MCF 10A (cell line): Measurements from ENCODE around the gene PFKP. TPM values are rescaled to one million over a fixed set of nuclear protein-coding genes. Genes with fewer than 3 reads are reported as not detected.

Experiments used
- BruUV-seq: library from RNA; stranded (reverse); fragments of 400-500 nt; replicated peaks from 2 replicates; lab custom pipeline; 2021; lab: Mats Ljungman, UMichigan
- CTCF ChIA-PET: fragments of 300-600 bp; sonication (Branson Sonifier 250); formaldehyde crosslinking; extraction: SDS; loops from one replicate; lab custom pipeline; 2021; ENCODE audit warnings: antibody characterized with exemption, inconsistent platforms; lab: Yijun Ruan, JAX
- POLR2A ChIA-PET: fragments of 300-600, 350-650 bp; sonication (Branson Sonifier 250); formaldehyde crosslinking; extraction: SDS; loops from one replicate; lab custom pipeline; 2020; ENCODE audit warnings: antibody characterized with exemption, inconsistent platforms; lab: Yijun Ruan, JAX
- DNase-seq: peaks from one replicate; pipeline ENCODE4 v3.0.0-alpha.2; 2018; ENCODE audit not compliant: unreplicated experiment
- H3K27ac Mint-ChIP-seq: one replicate; pipeline ENCODE4 v1.8.0; 2022; ENCODE audit warnings: mild to moderate bottlenecking, low read depth, mixed read lengths; ENCODE audit not compliant: unreplicated experiment
- H3K27me3 Mint-ChIP-seq: one replicate; pipeline ENCODE4 v1.8.0; 2022; ENCODE audit warnings: mixed read lengths; ENCODE audit not compliant: insufficient read depth, unreplicated experiment
- H3K36me3 Mint-ChIP-seq: one replicate; pipeline ENCODE4 v1.8.0; 2022; ENCODE audit warnings: mild to moderate bottlenecking, moderate library complexity, mixed read lengths; ENCODE audit not compliant: insufficient read depth, unreplicated experiment
- H3K4me1 Mint-ChIP-seq: one replicate; pipeline ENCODE4 v1.8.0; 2022; ENCODE audit warnings: mixed read lengths; ENCODE audit not compliant: insufficient read depth, unreplicated experiment
- H3K4me3 Mint-ChIP-seq: one replicate; pipeline ENCODE4 v1.8.0; 2022; ENCODE audit warnings: mild to moderate bottlenecking, moderate library complexity, mixed read lengths; ENCODE audit not compliant: unreplicated experiment
- H3K9me3 Mint-ChIP-seq: one replicate; pipeline ENCODE4 v1.8.0; 2022; ENCODE audit warnings: mixed read lengths; ENCODE audit not compliant: unreplicated experiment
- CTCF ChIP-seq: fragments of 200-600 bp; IDR thresholded peaks from one replicate; pipeline ENCODE4 v1.8.0; 2022; ENCODE audit warnings: antibody characterized with exemption, mild to moderate bottlenecking; ENCODE audit not compliant: unreplicated experiment
- intact Hi-C: fragments of 100-400 bp; cut with micrococcal nuclease; formaldehyde crosslinking; loops from 2 replicates; pipeline ENCODE4 v1.14.1; 2022
- total RNA-seq: library from RNA; stranded (reverse); gene quantifications from 2 replicates; pipeline ENCODE4 v1.2.3, GENCODE V29; 2022

Gene PFKP
- total RNA-seq, 1 experiment from 2014 or later, result 186 TPM

- Mint-ChIP-seq H3K9me3 (no peaks in the 10 kb centered on the region), H3K4me1 (peaks cover 27% of the 10 kb centered on the region), H3K4me3 (peak overlapping the region; percentile 63), H3K27me3 (no peaks in the 10 kb centered on the region), H3K27ac (peak overlapping the region; percentile 93), H3K36me3 (peaks cover 66% of the 10 kb centered on the region)
- POLR2A ChIA-PET, result interaction anchor here (0.6 to 3.4 kb wide), 15 partner anchors 9 to 654 kb away, joined by 3 to 104 read pairs (median 8); partner anchors contain the start of genes PFKP and PITRM1
- CTCF ChIA-PET, result interaction anchor here (1.0 to 1.4 kb wide), 4 partner anchors 8 to 45 kb away, joined by 3 to 4 read pairs (median 4); no protein-coding TSS in a partner anchor
- no TSS peak for BruUV-seq
- intact Hi-C loops, result no loop called here
- no peak for TF ChIP-seq CTCF
- no peak for DNase-seq
Observed at GRCh38 chr10:3108033-3108432, 40.7 kb downstream of the PFKP start.

DNA sequence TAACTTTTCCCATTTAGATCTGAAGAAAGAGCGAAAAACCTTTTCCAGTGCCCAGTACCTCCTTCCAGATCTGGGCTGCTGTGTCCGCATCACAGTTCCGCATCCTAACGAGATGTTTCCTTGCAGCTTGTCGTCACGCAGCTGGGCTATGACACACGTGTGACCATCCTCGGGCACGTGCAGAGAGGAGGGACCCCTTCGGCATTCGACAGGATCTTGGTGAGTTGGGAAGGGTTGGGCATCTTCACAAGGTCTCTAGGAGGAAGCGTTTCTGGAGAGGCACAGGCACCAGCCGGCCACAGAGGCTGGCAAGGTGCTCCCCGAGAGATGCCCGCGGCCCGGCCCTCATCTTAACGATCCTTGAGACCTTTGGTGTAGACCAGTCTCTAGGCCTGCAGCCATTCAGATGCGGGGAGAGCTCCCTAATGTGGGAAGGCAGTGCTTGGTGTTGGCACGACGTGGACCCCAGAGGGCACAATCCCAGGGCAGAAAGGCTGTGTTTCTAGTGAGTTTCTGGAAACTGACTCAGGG lies 41.3 kb downstream of the PFKP start:
- BruUV-seq, result no TSS peak
- POLR2A ChIA-PET, result interaction anchor here (0.6 to 3.4 kb wide), 12 partner anchors 10 to 653 kb away, joined by 3 to 104 read pairs (median 12); partner anchors contain the start of genes PFKP and PITRM1
- peak overlapping the region; percentile 93 for H3K27ac Mint-ChIP-seq
- TF ChIP-seq CTCF, result no peak
- H3K4me3 Mint-ChIP-seq, result no peak overlapping the region
- peaks cover 66% of the 10 kb centered on the region for H3K36me3 Mint-ChIP-seq
- H3K4me1 Mint-ChIP-seq, result peaks cover 27% of the 10 kb centered on the region
- CTCF ChIA-PET, result interaction anchor here (1.2 to 1.4 kb wide), 3 partner anchors 10 to 45 kb away, joined by 3 to 4 read pairs (median 4); no protein-coding TSS in a partner anchor
- no peak for DNase-seq
- no peaks in the 10 kb centered on the region for H3K9me3 Mint-ChIP-seq
- intact Hi-C loops, result no loop called here
- H3K27me3 Mint-ChIP-seq, result no peaks in the 10 kb centered on the region

- Mint-ChIP-seq H3K9me3 (no peaks in the 10 kb centered on the region), H3K27me3 (no peaks in the 10 kb centered on the region), H3K4me3 (no peak overlapping the region), H3K27ac (no peak overlapping the region), H3K4me1 (peaks cover 27% of the 10 kb centered on the region), H3K36me3 (peaks cover 66% of the 10 kb centered on the region)
- ChIA-PET POLR2A (interaction anchor here (0.6 to 3.4 kb wide), 6 partner anchors 10 to 63 kb away, joined by 3 to 104 read pairs (median 4); partner anchors contain the start of gene PITRM1), CTCF (interaction anchor here (1.0 to 1.3 kb wide), 2 partner anchors 10 to 38 kb away, joined by 3 to 4 read pairs; no protein-coding TSS in a partner anchor)
- intact Hi-C loops, result no loop called here
- no peak for TF ChIP-seq CTCF
- DNase-seq, result no peak
- no TSS peak for BruUV-seq
Observed at GRCh38 chr10:3109196-3109595, 41.8 kb downstream of the PFKP start.

- Mint-ChIP-seq H3K27ac (no peak overlapping the region), H3K4me1 (peaks cover 27% of the 10 kb centered on the region), H3K9me3 (no peaks in the 10 kb centered on the region), H3K27me3 (no peaks in the 10 kb centered on the region), H3K36me3 (peaks cover 66% of the 10 kb centered on the region), H3K4me3 (no peak overlapping the region)
- BruUV-seq, result no TSS peak
- DNase-seq, result no peak
- TF ChIP-seq CTCF, result no peak
- intact Hi-C loops, result no loop called here
- CTCF ChIA-PET, result interaction anchor here (1.0 kb wide), 1 partner anchor 10 kb away, joined by 3 read pairs; no protein-coding TSS in a partner anchor
- POLR2A ChIA-PET, result interaction anchor here (0.6 to 1.4 kb wide), 5 partner anchors 10 to 44 kb away, joined by 3 to 6 read pairs (median 3); no protein-coding TSS in a partner anchor
Observed at GRCh38 chr10:3109633-3110032, 42.3 kb downstream of the PFKP start.
